HG02981 (cell line): ENCODE data around the gene RAVER1.
A peak's percentile ranks its signal among the peaks of the same experiment; 100 is the strongest.

Experiments used
- ATAC-seq: cut with Tn5 transposase; IDR thresholded peaks from one replicate; pipeline ENCODE4 v1.9.1; 2021; ENCODE audit warnings: mild to moderate bottlenecking, moderate library complexity; ENCODE audit not compliant: unreplicated experiment

Gene RAVER1

GRCh38 chr19:10270616-10271394 lies 62.5 kb downstream of the RAVER1 start, which contains the start of gene ICAM1:
Gene ICAM1, plus strand, starts transcription at chr19:10271120. Its CDS starts 40 bp downstream, at chr19:10271160.
- ATAC-seq: peak; percentile 48

GRCh38 chr19:10270180-10270615 lies 63.1 kb downstream of the RAVER1 start:
- peak; percentile 36 for ATAC-seq

- peak; percentile 32 for ATAC-seq
Observed at GRCh38 chr19:10269333-10270179, 63.8 kb downstream of the RAVER1 start.

- ATAC-seq: no peak
Observed at GRCh38 chr19:10268071-10268470, 65.3 kb downstream of the RAVER1 start.

- no peak for ATAC-seq
Observed at GRCh38 chr19:10266706-10267105, 66.6 kb downstream of the RAVER1 start.
